ENCODE results near the gene CASK. TPM values are rescaled to one million over a fixed set of nuclear protein-coding genes. Genes with fewer than 3 reads are reported as not detected.
"Not testable (repeated sequence)": the region's sequence is repeated elsewhere in the genome, so short reads cannot be mapped to it uniquely, and the experiment has no call there.

CASK gene
- total and polyA plus RNA-seq, 10 donors: 4.7 to 63.7 (median 42.8) TPM

- 58 to 97% (median 86%) methylated on average over 1 of the region's 1 CpG for WGBS, 5 donors
- intact Hi-C loops (cut with DNase I; ENCODE audit: low total_unique reads): no loop called here
Observed at GRCh38 chrX:41608244-41608643, 315.1 kb downstream of the CASK start.

GRCh38 chrX:41607264-41607832, 316.0 kb downstream of the CASK start:
- WGBS, 5 donors: 74 to 100% (median 83%) methylated on average over 2 of the region's 2 CpGs
- DNase-seq: no peak
- no peaks in the 10 kb centered on the region for H3K9me3 ChIP-seq
- H3K4me1 ChIP-seq: peaks cover 0 to 9% (median 0%) of the 10 kb centered on the region in 6 donors
- intact Hi-C loops (cut with DNase I; ENCODE audit: low total_unique reads): no loop called here
- no peak for TF ChIP-seq CTCF (IDR thresholded peaks at IDR 0.05 in 8 of 11, conservative IDR thresholded peaks at IDR 0.05 in 3 of 11)
- no peak for TF ChIP-seq POLR2AphosphoS5 (IDR thresholded peaks at IDR 0.05)
- no peak for TF ChIP-seq POLR2A (IDR thresholded peaks at IDR 0.05)
- H3K27me3 ChIP-seq (replicated peaks in 1 of 7): no peaks in the 10 kb centered on the region
- peaks cover 0 to 10% (median 0%) of the 10 kb centered on the region in 6 donors for H3K36me3 ChIP-seq
- H3K4me3 ChIP-seq: no peak overlapping the region
- no peak overlapping the region for H3K27ac ChIP-seq

More at GRCh38 chrX:41608244-41608643, 315.1 kb downstream of the CASK start:
- Histone ChIP-seq H3K4me1 (peaks cover 0 to 9% (median 0%) of the 10 kb centered on the region in 6 donors), H3K9me3 (no peaks in the 10 kb centered on the region), H3K36me3 (peaks cover 0 to 10% (median 0%) of the 10 kb centered on the region in 6 donors), H3K27me3 (replicated peaks in 1 of 7) (no peaks in the 10 kb centered on the region), H3K27ac (no peak overlapping the region), H3K4me3 (no peak overlapping the region)
- DNase-seq: no peak
- TF ChIP-seq CTCF (IDR thresholded peaks at IDR 0.05 in 8 of 11, conservative IDR thresholded peaks at IDR 0.05 in 3 of 11): no peak

- H3K27me3 ChIP-seq (replicated peaks in 1 of 7); H3K27ac ChIP-seq; H3K4me1 ChIP-seq; DNase-seq; intact Hi-C loops (cut with DNase I; ENCODE audit: low total_unique reads); H3K36me3 ChIP-seq; H3K4me3 ChIP-seq; H3K9me3 ChIP-seq: not testable (repeated sequence)
- 91 to 98% (median 96%) methylated on average over 4 of the region's 4 CpGs for WGBS, 5 donors
Observed at GRCh38 chrX:41606057-41606456, 317.3 kb downstream of the CASK start.

GRCh38 chrX:41604766-41605543, 318.4 kb downstream of the CASK start:
- WGBS, 5 donors: 71 to 100% (median 88%) methylated on average over 1 of the region's 1 CpG
- peak overlapping the region in 5 of 8 donors; percentile 10 to 55 (median 52) for H3K27ac ChIP-seq
- intact Hi-C loops (cut with DNase I; ENCODE audit: low total_unique reads): no loop called here

More at GRCh38 chrX:41604766-41605543, 318.4 kb downstream of the CASK start:
- H3K4me1 ChIP-seq: peaks cover 0 to 9% (median 0%) of the 10 kb centered on the region in 6 donors
- H3K4me3 ChIP-seq: no peak overlapping the region
- H3K36me3 ChIP-seq: peaks cover 0 to 10% (median 0%) of the 10 kb centered on the region in 6 donors
- no peak for DNase-seq
- H3K27me3 ChIP-seq (replicated peaks in 1 of 7): no peaks in the 10 kb centered on the region
- TF ChIP-seq CTCF (IDR thresholded peaks at IDR 0.05 in 8 of 11, conservative IDR thresholded peaks at IDR 0.05 in 3 of 11) (no peak), POLR2A (IDR thresholded peaks at IDR 0.05) (no peak), POLR2AphosphoS5 (IDR thresholded peaks at IDR 0.05) (no peak)
- no peaks in the 10 kb centered on the region for H3K9me3 ChIP-seq
